Measurements from ENCODE around the gene MAST2.

The MAST2 gene

DNA sequence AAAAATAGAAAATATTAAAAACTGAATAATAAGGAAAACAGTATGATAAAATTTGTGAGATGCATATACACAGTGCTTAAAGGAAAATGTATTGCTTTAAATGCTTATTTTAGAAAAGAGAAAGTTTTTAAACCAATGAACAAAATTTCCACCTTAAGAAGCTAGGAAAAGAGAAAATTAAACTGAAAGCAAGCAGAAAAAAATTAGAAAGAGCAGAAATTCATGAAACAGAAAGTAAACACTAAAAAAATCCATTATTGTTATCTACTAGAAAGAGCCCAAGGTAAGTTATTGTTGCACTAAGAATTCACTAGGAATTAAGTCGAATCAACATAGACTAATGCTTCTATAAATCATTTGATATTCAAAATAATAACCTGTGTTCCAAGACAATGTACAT lies 261.3 kb downstream of the MAST2 start:
- Histone ChIP-seq H4K20me1 (ENCODE audit: insufficient read depth, low read length, poor library complexity, severe bottlenecking) (peaks cover 4% of the 10 kb centered on the region), H3K4me2 (ENCODE audit: low read depth, low read length, poor library complexity, severe bottlenecking) (no peak overlapping the region), H3K9me2 (replicated peaks; ENCODE audit: low read depth, low read length) (no peaks in the 10 kb centered on the region), H3K9me3 (ENCODE audit: insufficient read depth, low read depth, low read length) (no peaks in the 10 kb centered on the region), H3K27me3 (ENCODE audit: insufficient read depth, low read length, poor library complexity, severe bottlenecking) (no peaks in the 10 kb centered on the region), H3F3A (ENCODE audit: low read depth) (no peaks in the 10 kb centered on the region), H3K36me3 (ENCODE audit: insufficient read depth, low read length) (peaks cover 88% of the 10 kb centered on the region), H3K79me2 (ENCODE audit: insufficient read depth, low read length) (peaks cover 24% of the 10 kb centered on the region; the same call in 1 of the 2 replicates), H3K9ac (ENCODE audit: low read depth, low read length, poor library complexity, severe bottlenecking) (no peak overlapping the region), H3K4me1 (ENCODE audit: insufficient read depth, low read length, poor library complexity, severe bottlenecking) (peaks cover 15% of the 10 kb centered on the region), H3K4me3 (ENCODE audit: low read length, poor library complexity, severe bottlenecking) (no peak overlapping the region), H2AFZ (ENCODE audit: low read length) (no peak overlapping the region)
- TF ChIP-seq EZH2phosphoT487 (IDR thresholded peaks at IDR 0.05; ENCODE audit: borderline replicate concordance): no peak
- TF ChIP-seq, protein P1, sequence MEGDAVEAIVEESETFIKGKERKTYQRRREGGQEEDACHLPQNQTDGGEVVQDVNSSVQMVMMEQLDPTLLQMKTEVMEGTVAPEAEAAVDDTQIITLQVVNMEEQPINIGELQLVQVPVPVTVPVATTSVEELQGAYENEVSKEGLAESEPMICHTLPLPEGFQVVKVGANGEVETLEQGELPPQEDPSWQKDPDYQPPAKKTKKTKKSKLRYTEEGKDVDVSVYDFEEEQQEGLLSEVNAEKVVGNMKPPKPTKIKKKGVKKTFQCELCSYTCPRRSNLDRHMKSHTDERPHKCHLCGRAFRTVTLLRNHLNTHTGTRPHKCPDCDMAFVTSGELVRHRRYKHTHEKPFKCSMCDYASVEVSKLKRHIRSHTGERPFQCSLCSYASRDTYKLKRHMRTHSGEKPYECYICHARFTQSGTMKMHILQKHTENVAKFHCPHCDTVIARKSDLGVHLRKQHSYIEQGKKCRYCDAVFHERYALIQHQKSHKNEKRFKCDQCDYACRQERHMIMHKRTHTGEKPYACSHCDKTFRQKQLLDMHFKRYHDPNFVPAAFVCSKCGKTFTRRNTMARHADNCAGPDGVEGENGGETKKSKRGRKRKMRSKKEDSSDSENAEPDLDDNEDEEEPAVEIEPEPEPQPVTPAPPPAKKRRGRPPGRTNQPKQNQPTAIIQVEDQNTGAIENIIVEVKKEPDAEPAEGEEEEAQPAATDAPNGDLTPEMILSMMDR (conservative IDR thresholded peaks at IDR 0.05; ENCODE audit: low read length): no peak

- Histone ChIP-seq H3K27me3 (ENCODE audit: insufficient read depth, low read length, poor library complexity, severe bottlenecking) (no peaks in the 10 kb centered on the region), H3F3A (ENCODE audit: low read depth) (no peaks in the 10 kb centered on the region), H3K9me2 (replicated peaks; ENCODE audit: low read depth, low read length) (no peaks in the 10 kb centered on the region), H2AFZ (ENCODE audit: low read length) (no peak overlapping the region), H3K9ac (ENCODE audit: low read depth, low read length, poor library complexity, severe bottlenecking) (no peak overlapping the region), H4K20me1 (ENCODE audit: insufficient read depth, low read length, poor library complexity, severe bottlenecking) (peaks cover 4% of the 10 kb centered on the region), H3K79me2 (ENCODE audit: insufficient read depth, low read length) (peaks cover 25% of the 10 kb centered on the region; the same call in 1 of the 2 replicates), H3K4me3 (ENCODE audit: low read length, poor library complexity, severe bottlenecking) (no peak overlapping the region), H3K36me3 (ENCODE audit: insufficient read depth, low read length) (peaks cover 90% of the 10 kb centered on the region), H3K4me1 (ENCODE audit: insufficient read depth, low read length, poor library complexity, severe bottlenecking) (peaks cover 15% of the 10 kb centered on the region), H3K4me2 (ENCODE audit: low read depth, low read length, poor library complexity, severe bottlenecking) (no peak overlapping the region), H3K9me3 (ENCODE audit: insufficient read depth, low read depth, low read length) (no peaks in the 10 kb centered on the region)
- TF ChIP-seq EZH2phosphoT487 (IDR thresholded peaks at IDR 0.05; ENCODE audit: borderline replicate concordance): no peak
- TF ChIP-seq, protein P1 (conservative IDR thresholded peaks at IDR 0.05; ENCODE audit: low read length): no peak
Measured at GRCh38 chr1:46065405-46065804, 262.0 kb downstream of the MAST2 start.

DNA sequence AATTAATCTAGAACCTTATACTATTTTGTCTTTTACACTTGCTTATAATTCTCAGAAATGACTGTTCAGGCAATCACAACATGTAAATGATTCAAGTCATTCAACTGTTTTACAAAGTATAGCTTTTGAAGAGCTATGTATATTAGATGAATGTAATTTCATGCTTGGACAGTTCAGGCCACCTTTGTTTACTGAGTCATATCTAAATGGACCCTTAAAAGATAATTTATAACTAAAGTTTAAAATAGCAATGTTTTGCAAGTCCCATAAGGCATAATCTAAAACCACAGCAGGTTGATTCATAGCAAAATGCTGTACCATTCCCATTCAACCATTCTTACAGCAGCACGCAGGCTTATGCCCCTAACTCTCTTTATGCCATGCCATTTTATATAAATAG lies 264.2 kb downstream of the MAST2 start:
- no peaks in the 10 kb centered on the region for H3K9me3 ChIP-seq (ENCODE audit: insufficient read depth, low read depth, low read length)
- H3K9me2 ChIP-seq (replicated peaks; ENCODE audit: low read depth, low read length): no peaks in the 10 kb centered on the region
- H3K27me3 ChIP-seq (ENCODE audit: insufficient read depth, low read length, poor library complexity, severe bottlenecking): no peaks in the 10 kb centered on the region
- H3K79me2 ChIP-seq (ENCODE audit: insufficient read depth, low read length): peaks cover 27% of the 10 kb centered on the region; the same call in 1 of the 2 replicates
- no peaks in the 10 kb centered on the region for H3F3A ChIP-seq (ENCODE audit: low read depth)
- no peak overlapping the region for H3K9ac ChIP-seq (ENCODE audit: low read depth, low read length, poor library complexity, severe bottlenecking)
- peaks cover 88% of the 10 kb centered on the region; the same call in 1 of the 2 replicates for H3K36me3 ChIP-seq (ENCODE audit: insufficient read depth, low read length)
- TF ChIP-seq, protein P1 (conservative IDR thresholded peaks at IDR 0.05; ENCODE audit: low read length): no peak
- no peak for TF ChIP-seq EZH2phosphoT487 (IDR thresholded peaks at IDR 0.05; ENCODE audit: borderline replicate concordance)
- H3K4me1 ChIP-seq (ENCODE audit: insufficient read depth, low read length, poor library complexity, severe bottlenecking): peaks cover 12% of the 10 kb centered on the region
- no peak overlapping the region for H2AFZ ChIP-seq (ENCODE audit: low read length)
- H3K4me3 ChIP-seq (ENCODE audit: low read length, poor library complexity, severe bottlenecking): no peak overlapping the region
- peaks cover 4% of the 10 kb centered on the region for H4K20me1 ChIP-seq (ENCODE audit: insufficient read depth, low read length, poor library complexity, severe bottlenecking)
- H3K4me2 ChIP-seq (ENCODE audit: low read depth, low read length, poor library complexity, severe bottlenecking): no peak overlapping the region

Data from Loucy (cell line).